ENCODE results near the gene ATP11A.

ATP11A gene

DNA sequence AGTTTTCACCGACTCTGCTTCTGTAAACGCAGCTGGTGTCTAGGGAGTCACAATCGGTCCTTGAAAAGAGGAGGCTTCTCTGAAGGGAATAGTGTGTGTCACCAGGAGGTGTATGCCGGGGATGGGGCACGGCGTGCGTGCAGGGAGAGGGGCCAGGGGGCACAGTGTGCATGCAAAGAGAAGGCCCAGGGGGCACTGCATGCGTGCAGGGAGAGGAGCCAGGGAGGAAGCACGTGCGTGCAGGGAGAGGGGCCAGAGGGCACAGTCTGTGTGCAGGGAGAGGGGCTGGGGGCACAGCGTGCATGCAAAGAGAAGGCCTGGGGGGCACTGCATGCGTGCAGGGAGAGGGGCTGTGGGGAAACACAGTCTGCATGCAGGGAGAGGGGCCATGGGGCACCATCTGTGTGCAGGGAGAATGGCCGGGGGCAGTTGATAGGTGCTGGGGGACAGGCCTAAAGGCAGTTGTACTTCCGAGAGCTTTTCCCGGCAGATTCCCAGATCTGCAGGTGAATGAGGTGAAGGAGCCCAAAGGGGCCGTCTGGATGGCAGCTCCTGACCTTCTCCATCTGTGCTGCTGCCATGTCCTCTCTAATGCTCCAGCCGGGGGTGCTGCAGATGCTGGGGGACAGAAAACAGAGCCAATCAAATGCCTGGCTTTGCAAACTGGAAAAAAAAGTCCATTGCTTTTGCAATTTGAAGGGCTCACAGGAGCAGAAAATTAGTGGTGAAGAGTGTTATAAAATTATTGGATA is 36.4 kb downstream of the ATP11A start:
- DNase-seq, result no peak

- DNase-seq, result no peak
Measured at GRCh38 chr13:112727581-112727980, 37.7 kb downstream of the ATP11A start.

GRCh38 chr13:112728375-112729126 is 38.7 kb downstream of the ATP11A start:
- DNase-seq, result no peak

DNA sequence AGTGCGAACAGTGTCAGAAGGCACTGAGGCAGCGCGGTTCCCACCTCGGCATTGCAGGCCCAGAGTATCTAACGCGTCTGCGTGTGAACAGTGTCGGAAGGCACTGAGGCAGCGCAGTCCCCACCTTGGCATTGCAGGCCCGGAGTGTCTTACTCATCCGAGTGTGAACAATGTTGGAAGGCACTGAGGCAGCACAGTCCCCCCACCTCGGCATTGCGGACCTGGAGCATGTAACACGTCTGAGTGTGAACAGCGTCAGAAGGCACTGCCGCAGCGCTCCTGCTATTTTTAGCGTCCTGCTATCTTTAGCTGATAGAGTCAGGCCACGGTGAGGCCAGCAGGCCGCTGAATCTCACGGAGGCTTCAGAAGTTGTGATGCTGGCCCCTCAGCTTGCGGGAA is 39.6 kb downstream of the ATP11A start:
- DNase-seq, result no peak

- DNase-seq, result no peak
Measured at GRCh38 chr13:112730157-112730671, 40.4 kb downstream of the ATP11A start.

DNA sequence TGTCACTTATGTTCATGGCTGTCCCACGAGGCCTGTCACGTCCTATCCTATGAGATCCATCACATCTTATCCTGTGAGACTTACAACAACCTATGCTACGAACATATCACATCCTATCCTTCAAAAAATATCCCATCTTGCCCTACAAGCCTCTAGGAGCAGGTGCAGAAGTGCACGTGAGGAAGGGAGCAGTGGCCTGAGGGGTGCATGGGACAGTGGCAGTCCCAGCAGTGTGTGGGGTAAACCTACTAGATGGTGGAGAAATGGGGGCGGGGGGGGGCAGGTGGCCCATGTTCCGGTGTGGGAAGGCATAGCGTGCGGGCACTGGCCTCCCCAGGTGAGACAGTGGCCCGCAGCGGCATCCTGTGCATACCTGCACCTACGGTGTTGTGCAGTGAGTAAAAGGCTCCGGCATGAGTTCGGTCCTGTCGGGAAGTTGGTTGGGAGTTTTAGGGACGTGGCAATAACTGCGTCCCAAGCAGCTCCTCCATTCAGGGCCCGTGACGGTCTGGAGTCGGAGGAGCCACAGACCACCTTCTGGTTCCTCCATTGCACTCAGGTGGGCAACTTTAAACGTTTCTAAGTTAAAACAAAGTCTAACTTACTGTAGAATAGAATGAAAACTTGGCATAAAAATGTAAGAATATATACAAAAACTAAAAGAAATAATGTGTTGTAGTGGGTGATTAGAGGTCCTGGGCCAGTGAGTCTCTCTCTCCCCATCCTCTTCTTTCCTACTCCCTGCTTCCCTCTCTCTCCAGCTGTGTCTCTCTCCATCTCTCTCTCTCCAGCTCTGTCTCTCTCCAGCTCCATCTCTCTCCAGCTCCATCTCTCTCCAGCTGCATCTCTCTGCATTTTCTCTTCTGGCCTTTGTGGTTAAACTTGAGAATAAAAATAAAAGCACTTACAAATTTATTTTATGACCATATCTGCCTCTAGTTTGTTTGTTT is 42.1 kb downstream of the ATP11A start:
- DNase-seq, result no peak

DNA sequence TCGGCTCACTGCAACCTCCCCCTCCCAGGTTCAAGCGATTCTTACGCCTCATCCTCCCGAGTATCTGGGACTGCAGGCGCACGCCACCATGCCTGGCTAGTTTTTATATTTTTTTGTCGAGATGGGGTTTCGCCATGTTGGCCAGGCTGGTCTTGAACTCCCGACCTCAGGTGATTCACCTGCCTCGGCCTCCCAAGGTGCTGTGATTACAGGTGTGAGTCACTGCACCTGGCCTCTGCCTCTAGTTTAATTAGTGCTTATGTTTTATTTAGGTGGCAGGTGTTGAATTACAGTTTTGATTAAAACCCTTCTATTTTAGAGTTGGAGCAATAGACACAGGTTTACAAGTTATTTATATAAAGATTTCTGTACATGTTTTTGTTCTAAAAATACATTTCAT is 42.8 kb downstream of the ATP11A start:
- DNase-seq, result no peak

GRCh38 chr13:112733112-112733511 is 43.3 kb downstream of the ATP11A start:
- DNase-seq, result no peak

DNA sequence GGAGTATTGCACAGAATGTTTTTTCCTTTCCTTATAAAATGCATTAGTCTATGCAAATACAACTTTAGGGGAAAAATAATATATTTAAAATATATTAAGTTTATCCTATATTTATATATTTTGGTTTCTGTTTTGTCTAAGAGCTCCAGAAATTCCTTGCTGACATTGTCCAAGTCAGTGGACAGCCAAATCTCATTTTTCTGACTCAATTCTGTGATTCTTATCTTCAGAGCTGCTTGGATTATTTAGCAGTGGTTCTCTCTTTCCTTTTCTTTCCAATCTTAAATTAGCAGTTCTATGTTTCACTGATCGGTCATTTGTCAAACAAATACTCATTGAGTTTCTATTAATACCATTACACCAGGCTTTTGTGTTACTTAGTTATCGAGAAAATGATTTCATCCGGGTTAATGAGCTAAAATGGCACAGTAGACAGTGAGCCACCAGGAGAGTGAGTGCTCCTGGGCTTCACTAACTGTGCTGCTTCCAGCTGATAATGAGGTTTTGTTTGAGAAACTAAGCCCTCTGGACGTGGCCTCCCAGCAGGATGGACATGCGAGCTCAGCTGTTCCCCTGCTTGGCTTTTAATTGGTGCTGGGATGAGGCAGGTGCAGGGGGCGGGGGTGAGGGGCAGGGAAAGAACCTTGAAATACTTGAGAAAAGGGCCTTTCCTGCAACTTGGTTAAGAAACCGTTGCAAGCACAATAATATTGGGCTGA is 44.0 kb downstream of the ATP11A start:
- DNase-seq, result no peak

GRCh38 chr13:112734696-112735547 is 45.1 kb downstream of the ATP11A start:
- DNase-seq, result no peak

DNA sequence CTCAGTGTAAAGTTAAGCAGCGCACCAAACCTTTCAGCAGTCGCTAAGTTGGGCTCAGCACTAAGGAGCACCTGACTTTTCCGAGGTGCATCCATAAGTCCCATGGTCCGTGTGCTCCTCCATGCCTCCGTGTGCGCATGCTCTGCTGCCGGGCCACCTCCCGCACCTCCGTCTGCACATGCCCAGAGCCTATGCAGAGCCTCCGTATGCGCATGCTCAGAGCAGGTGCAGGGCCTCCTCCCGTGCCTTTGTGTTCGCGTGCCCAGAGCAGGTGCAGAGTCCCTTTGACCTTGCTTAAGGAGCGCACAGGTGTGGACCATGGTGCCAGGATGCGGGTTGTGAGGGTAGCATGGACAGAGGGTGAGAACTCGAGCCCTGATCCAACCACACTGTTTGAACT is 46.0 kb downstream of the ATP11A start:
- DNase-seq, result no peak

DNA sequence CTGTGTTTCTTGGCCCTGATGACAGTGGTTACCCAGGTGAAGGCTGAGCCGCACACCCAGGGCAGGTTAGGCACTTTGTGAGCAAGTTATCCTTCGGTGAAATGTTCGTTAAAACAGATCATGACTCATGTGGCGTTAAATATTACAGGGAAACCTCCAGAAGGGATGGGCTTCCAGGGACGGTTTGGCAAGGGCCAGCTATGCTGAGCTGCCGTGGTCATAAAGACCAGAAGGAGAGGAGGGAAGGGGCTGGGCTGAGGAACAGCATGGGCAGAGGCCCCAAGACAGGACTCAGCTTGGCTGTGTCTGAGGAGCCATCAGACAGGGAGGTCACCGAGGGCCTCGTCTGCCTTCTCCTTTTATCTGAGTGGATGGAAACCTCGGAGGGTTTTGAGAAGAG is 47.5 kb downstream of the ATP11A start:
- DNase-seq, result no peak

DNA sequence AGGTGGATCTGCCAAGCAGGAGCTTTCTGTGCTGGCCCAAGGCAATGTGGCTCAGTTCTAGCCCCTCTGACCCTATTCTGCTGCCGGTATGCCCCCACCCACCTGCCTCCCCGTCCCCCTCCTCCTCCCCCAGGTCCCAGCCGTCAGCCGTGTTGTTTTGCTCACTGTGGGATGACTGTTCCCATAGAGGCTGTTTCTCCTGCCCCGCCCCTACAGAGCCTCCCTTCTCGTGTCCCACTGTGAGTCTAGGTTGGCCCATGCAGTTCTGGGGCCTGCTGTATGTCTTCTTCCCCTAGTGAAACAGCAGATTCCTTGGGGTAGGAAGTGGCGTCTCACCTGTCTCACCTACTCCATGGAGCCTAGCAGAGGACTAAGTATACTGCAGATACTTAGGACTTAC is 48.8 kb downstream of the ATP11A start:
- DNase-seq, result no peak

DNA sequence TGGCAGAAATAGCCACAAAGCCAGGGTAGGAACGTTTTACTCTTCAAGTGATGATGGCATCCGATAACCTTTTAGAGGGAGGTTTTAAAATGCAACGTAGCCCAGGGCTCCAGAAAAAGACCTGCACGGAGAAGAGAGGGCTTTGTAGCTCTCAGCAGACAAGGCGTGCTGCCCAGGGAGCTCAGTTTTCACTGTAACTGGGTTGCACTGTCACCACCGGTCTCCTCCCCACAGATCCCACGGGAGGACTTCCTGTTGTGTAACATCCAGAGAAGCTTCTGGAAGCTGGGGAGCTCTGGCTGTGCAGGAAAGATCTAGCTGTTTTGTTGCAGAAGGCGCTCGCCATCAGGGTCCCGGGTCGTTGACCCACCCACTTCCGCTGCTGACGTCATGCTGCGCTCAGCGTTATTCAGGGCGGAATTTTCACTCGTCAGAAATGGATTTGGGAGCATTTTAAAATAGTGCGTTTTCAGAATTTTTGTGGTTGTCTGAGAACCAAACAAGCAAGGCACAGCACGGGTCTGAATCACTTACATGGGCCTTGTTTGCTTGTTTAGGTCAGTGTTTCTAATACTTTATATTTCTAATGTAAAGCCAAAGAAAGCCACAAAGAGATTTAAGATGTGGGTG is 50.8 kb downstream of the ATP11A start:
- no peak for DNase-seq

GRCh38 chr13:112741185-112741755 is 51.4 kb downstream of the ATP11A start:
- DNase-seq, result no peak

DNA sequence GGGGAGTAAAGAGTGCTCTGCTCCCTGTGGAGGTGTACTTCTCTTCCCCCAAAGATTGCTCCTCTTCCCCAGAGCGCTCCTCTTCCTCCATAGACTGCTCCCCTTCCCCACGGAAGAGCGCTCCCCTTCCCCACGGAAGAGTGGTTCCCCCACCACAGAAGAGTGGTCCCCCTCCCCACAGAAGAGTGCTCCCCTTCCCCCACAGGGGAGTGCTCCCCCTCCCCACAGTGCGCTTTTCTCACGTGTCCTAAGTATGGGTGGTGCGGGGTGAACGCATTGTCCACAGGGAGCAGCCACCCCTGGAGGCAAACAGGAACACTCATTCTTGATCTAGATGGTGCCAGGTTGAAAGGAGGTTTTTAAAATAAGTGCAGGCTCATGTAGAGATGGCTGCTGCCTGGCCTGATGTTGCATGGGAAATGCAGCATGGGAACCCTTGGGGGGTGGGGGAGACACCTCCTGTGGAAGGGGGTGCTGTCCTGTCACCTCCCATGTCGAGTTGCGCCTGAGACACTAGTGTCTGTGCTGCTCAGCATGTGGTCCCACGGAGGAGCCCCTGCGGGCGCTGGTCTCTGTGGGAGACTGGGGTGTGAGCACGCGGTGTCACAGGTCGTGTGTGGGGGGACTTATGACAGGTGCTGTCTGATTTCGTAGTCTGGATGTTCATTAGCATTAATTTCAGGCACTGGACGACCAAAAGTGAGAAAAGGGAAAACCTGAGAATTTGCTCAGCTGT is 52.2 kb downstream of the ATP11A start:
- no peak for DNase-seq

- no peak for DNase-seq
Measured at GRCh38 chr13:112742583-112742982, 52.7 kb downstream of the ATP11A start.

DNA sequence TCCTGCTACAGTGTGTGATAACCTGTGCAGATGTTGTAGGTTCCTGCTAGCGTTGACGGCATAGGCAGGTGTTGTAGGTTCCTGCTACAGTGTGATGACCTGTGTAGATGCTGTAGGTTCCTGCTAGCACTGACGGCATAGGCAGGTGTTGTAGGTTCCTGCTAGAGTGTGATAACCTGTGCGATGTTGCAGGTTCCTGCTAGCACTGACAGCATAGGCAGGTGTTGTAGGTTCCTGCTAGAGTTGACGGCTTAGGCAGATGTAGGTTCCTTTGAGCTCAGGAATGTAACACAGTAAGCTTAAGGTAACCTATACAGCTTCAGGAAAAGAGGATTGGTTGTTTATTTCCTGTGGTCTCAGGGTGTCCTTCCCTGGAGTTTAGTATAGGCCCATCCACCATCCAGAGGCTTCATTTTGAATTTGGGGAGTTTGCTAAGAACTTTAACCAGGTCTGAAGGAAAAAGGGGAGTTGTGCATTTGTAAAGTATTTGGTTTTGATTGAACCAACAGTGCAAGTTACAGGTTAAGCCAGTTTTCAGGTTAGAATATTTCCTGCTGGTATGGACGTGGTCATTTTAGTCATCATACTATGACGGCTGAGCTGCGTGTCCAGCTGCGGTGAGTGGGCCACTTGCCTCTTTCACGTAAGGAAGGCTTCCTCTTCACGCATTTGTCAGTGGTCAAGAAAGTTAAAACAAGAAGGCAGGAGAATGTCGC is 53.8 kb downstream of the ATP11A start:
- DNase-seq, result no peak
